ENCODE data around the gene OTUD5. TPM values are rescaled to one million over a fixed set of nuclear protein-coding genes. Genes with fewer than 3 reads are reported as not detected.

OTUD5 gene
- total RNA-seq, 1 experiment from 2014 or later, result 62.5 TPM

GRCh38 chrX:48902776-48903175 is 54.6 kb downstream of the OTUD5 start:
- peaks cover 4 to 5% of the 10 kb centered on the region in 2 experiments; a peak in 3 of 4 replicates for H3K4me1 Mint-ChIP-seq
- TF ChIP-seq, protein P1, sequence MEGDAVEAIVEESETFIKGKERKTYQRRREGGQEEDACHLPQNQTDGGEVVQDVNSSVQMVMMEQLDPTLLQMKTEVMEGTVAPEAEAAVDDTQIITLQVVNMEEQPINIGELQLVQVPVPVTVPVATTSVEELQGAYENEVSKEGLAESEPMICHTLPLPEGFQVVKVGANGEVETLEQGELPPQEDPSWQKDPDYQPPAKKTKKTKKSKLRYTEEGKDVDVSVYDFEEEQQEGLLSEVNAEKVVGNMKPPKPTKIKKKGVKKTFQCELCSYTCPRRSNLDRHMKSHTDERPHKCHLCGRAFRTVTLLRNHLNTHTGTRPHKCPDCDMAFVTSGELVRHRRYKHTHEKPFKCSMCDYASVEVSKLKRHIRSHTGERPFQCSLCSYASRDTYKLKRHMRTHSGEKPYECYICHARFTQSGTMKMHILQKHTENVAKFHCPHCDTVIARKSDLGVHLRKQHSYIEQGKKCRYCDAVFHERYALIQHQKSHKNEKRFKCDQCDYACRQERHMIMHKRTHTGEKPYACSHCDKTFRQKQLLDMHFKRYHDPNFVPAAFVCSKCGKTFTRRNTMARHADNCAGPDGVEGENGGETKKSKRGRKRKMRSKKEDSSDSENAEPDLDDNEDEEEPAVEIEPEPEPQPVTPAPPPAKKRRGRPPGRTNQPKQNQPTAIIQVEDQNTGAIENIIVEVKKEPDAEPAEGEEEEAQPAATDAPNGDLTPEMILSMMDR (conservative IDR thresholded peaks at IDR 0.05), result no peak
- no peak overlapping the region for H3K4ac ChIP-seq (ENCODE audit: low read depth, low read length)
- WGBS (ENCODE audit: extremely low coverage, insufficient read length, low lambda C conversion rate), result no CpG with 5 or more reads among the region's 14 CpGs
- H3K9ac ChIP-seq (ENCODE audit: extremely low read depth, insufficient read length, low read length), result no peak overlapping the region
- H2AK5ac ChIP-seq (ENCODE audit: insufficient read length, low read length), result no peak overlapping the region
- no peak overlapping the region for H3K27ac Mint-ChIP-seq
- H3K9me3 Mint-ChIP-seq, result peaks cover 72 to 75% of the 10 kb centered on the region in 2 experiments
- H4K5ac ChIP-seq (ENCODE audit: insufficient read length, low read depth, low read length), result no peak overlapping the region
- no peak overlapping the region for H2AFZ ChIP-seq (ENCODE audit: low read length)
- no peaks in the 10 kb centered on the region; the same call in 1 of the 2 replicates for H3K79me2 ChIP-seq (ENCODE audit: insufficient read depth, low read length)
- no peak overlapping the region for H3K56ac ChIP-seq (ENCODE audit: insufficient read length, low read depth, low read length)
- H4K91ac ChIP-seq (ENCODE audit: insufficient read length, low read depth, low read length), result no peak overlapping the region
- no peak overlapping the region for H3K4me2 ChIP-seq (ENCODE audit: insufficient read depth, insufficient read length, low read length)
- no peak overlapping the region for H4K8ac ChIP-seq (replicated peaks; ENCODE audit: insufficient read length, low read depth, low read length)
- H3K27me3 Mint-ChIP-seq (ENCODE audit: low read depth), result no peaks in the 10 kb centered on the region; the same call in none of the 2 replicates
- H4K20me1 ChIP-seq (ENCODE audit: control insufficient read depth, insufficient read depth, insufficient read length), result peaks cover 3% of the 10 kb centered on the region
- DNase-seq, result no peak
- H3K14ac ChIP-seq (ENCODE audit: insufficient read depth, low read length), result no peak overlapping the region
- no peak overlapping the region for H3K27ac ChIP-seq (ENCODE audit: insufficient read length, low read depth, low read length)
- H2BK20ac ChIP-seq (ENCODE audit: low read depth, low read length, poor library complexity, severe bottlenecking), result no peak overlapping the region
- H3K9me3 ChIP-seq (ENCODE audit: control insufficient read depth, low read depth, low read length), result no peaks in the 10 kb centered on the region
- no peaks in the 10 kb centered on the region for H3K79me1 ChIP-seq (ENCODE audit: insufficient read depth, low read depth, low read length, poor library complexity, severe bottlenecking)
- peaks cover 23 to 62% (median 44%) of the 10 kb centered on the region in 3 experiments for H3K36me3 Mint-ChIP-seq (ENCODE audit: insufficient read depth in 1 of 3, low read depth in 3 of 3)
- H3K23ac ChIP-seq (ENCODE audit: insufficient read length, low read depth, low read length), result no peak overlapping the region
- H2BK5ac ChIP-seq (ENCODE audit: insufficient read length, low read length), result no peak overlapping the region
- H2BK15ac ChIP-seq (ENCODE audit: low read depth, low read length), result no peak overlapping the region
- H3T11ph ChIP-seq (ENCODE audit: low read length), result no peak overlapping the region
- no peaks in the 10 kb centered on the region for H3K4me1 ChIP-seq (ENCODE audit: insufficient read depth, low read length)
- H2BK120ac ChIP-seq (ENCODE audit: low read depth, low read length, poor library complexity, severe bottlenecking), result no peak overlapping the region
- peaks cover 2% of the 10 kb centered on the region for H3K23me2 ChIP-seq (ENCODE audit: insufficient read length, low read depth, low read length, poor library complexity, severe bottlenecking)
- H3K4me3 Mint-ChIP-seq, result no peak overlapping the region
- H3K27me3 ChIP-seq (ENCODE audit: insufficient read depth, low read length), result no peaks in the 10 kb centered on the region
- no peak overlapping the region for H3K18ac ChIP-seq (ENCODE audit: insufficient read length, low read depth, low read length)
- H2BK12ac ChIP-seq (ENCODE audit: insufficient read length, low read depth, low read length), result no peak overlapping the region
